SK-N-SH treated with all-trans-retinoic acid at 6 μM for 48 hours (cell line): ENCODE data around the gene MAGI3.

Experiments
- ARNTL ChIP-seq: fragments of 450-650 bp; formaldehyde crosslinking; IDR thresholded peaks from 2 replicates; pipeline ENCODE4 v1.5.0; 2020; ENCODE audit warnings: low read depth, mild to moderate bottlenecking, moderate library complexity, borderline replicate concordance
- CSDC2 ChIP-seq: fragments of 250-450 bp; sonication (Bioruptor Pico); IDR thresholded peaks from 2 replicates; pipeline ENCODE4 v1.5.0; 2020; ENCODE audit warnings: mild to moderate bottlenecking, moderate library complexity
- ESRRG ChIP-seq: fragments of 250-450 bp; sonication (Bioruptor Pico); IDR thresholded peaks from 2 replicates; pipeline ENCODE4 v1.6.1; 2021; ENCODE audit warnings: mild to moderate bottlenecking
- GLIS3 ChIP-seq: fragments of 250-450 bp; sonication (Bioruptor Pico); IDR thresholded peaks from 2 replicates; pipeline ENCODE4 v1.5.0; 2020; ENCODE audit warnings: mild to moderate bottlenecking, moderate library complexity
- ISL1 ChIP-seq: fragments of 250-450 bp; sonication (Bioruptor Pico); IDR thresholded peaks from 2 replicates; pipeline ENCODE4 v2.1.2; 2022; ENCODE audit warnings: mild to moderate bottlenecking, moderate library complexity
- PPARA ChIP-seq: fragments of 250-450 bp; sonication (Bioruptor Pico); IDR thresholded peaks from 2 replicates; pipeline ENCODE4 v1.5.0; 2020; ENCODE audit warnings: mild to moderate bottlenecking, borderline replicate concordance
- RARB ChIP-seq: fragments of 250-450 bp; sonication (Bioruptor Pico); IDR thresholded peaks from 2 replicates; pipeline ENCODE4 v1.8.0; 2021; ENCODE audit warnings: mild to moderate bottlenecking, moderate library complexity
- SNAI2 ChIP-seq: fragments of 250-450 bp; sonication (Bioruptor Pico); IDR thresholded peaks from 2 replicates; pipeline ENCODE4 v1.5.0; 2020; ENCODE audit warnings: mild to moderate bottlenecking, moderate library complexity
- TOX ChIP-seq: fragments of 250-450 bp; sonication (Bioruptor Pico); IDR thresholded peaks from 2 replicates; pipeline ENCODE4 v1.8.0; 2021; ENCODE audit warnings: mild to moderate bottlenecking, moderate library complexity, borderline replicate concordance
- ZFP3 ChIP-seq: fragments of 250-450 bp; sonication (Bioruptor Pico); IDR thresholded peaks from 2 replicates; pipeline ENCODE4 v1.5.0; 2020; ENCODE audit warnings: mild to moderate bottlenecking, moderate library complexity
- ZNF70 ChIP-seq: fragments of 450-650 bp; formaldehyde crosslinking; IDR thresholded peaks from 2 replicates; pipeline ENCODE4 v1.5.0; 2020; ENCODE audit warnings: mild to moderate bottlenecking, moderate library complexity
- ZNF8 ChIP-seq: fragments of 450-650 bp; formaldehyde crosslinking; IDR thresholded peaks from 2 replicates; pipeline ENCODE4 v1.5.0; 2020; ENCODE audit warnings: mild to moderate bottlenecking, moderate library complexity
- TF ChIP-seq, protein P1 (sequence below): fragments of 250-450 bp; sonication (Bioruptor Pico); IDR thresholded peaks from 2 replicates; pipeline ENCODE4 v1.5.1; 2020; ENCODE audit warnings: low read depth, mild to moderate bottlenecking, moderate library complexity
- TF ChIP-seq, protein P2 (sequence below): fragments of 250-450 bp; sonication (Bioruptor Pico); IDR thresholded peaks from 2 replicates; pipeline ENCODE4 v1.5.0; 2020; ENCODE audit warnings: mild to moderate bottlenecking, moderate library complexity

DNA sequence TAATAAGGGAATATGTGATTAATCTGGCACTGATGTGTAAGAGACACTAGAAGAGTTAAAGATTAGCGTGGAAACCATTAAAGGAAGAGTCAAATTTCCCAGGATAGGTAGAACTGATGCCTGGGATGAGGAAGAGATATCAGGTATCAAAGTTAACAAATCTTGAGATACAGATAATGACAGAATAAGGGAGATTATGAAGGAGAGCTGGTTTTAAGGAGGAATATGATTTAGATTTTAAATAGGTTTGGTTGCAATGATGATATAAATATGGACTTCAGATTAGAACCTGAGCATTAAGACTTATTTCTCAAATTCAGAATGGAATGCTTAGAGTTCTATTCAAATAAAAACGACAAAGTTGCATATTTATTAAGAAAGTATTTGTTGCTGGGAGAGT is 26.2 kb downstream of the MAGI3 start:
- TF ChIP-seq RARB (CRISPR knock-in tag) (no peak), GLIS3 (no peak), ARNTL (CRISPR knock-in tag) (no peak), CSDC2 (CRISPR knock-in tag) (no peak), PPARA (CRISPR knock-in tag) (no peak), ESRRG (CRISPR knock-in tag) (no peak), ISL1 (CRISPR knock-in tag) (no peak), SNAI2 (CRISPR knock-in tag) (no peak), TOX (CRISPR knock-in tag) (no peak), ZNF70 (CRISPR knock-in tag) (no peak), ZFP3 (no peak), ZNF8 (CRISPR knock-in tag) (no peak)
- TF ChIP-seq, protein P1, sequence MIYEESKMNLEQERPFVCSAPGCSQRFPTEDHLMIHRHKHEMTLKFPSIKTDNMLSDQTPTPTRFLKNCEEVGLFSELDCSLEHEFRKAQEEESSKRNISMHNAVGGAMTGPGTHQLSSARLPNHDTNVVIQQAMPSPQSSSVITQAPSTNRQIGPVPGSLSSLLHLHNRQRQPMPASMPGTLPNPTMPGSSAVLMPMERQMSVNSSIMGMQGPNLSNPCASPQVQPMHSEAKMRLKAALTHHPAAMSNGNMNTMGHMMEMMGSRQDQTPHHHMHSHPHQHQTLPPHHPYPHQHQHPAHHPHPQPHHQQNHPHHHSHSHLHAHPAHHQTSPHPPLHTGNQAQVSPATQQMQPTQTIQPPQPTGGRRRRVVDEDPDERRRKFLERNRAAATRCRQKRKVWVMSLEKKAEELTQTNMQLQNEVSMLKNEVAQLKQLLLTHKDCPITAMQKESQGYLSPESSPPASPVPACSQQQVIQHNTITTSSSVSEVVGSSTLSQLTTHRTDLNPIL (CRISPR knock-in tag), result no peak
- TF ChIP-seq, protein P2, sequence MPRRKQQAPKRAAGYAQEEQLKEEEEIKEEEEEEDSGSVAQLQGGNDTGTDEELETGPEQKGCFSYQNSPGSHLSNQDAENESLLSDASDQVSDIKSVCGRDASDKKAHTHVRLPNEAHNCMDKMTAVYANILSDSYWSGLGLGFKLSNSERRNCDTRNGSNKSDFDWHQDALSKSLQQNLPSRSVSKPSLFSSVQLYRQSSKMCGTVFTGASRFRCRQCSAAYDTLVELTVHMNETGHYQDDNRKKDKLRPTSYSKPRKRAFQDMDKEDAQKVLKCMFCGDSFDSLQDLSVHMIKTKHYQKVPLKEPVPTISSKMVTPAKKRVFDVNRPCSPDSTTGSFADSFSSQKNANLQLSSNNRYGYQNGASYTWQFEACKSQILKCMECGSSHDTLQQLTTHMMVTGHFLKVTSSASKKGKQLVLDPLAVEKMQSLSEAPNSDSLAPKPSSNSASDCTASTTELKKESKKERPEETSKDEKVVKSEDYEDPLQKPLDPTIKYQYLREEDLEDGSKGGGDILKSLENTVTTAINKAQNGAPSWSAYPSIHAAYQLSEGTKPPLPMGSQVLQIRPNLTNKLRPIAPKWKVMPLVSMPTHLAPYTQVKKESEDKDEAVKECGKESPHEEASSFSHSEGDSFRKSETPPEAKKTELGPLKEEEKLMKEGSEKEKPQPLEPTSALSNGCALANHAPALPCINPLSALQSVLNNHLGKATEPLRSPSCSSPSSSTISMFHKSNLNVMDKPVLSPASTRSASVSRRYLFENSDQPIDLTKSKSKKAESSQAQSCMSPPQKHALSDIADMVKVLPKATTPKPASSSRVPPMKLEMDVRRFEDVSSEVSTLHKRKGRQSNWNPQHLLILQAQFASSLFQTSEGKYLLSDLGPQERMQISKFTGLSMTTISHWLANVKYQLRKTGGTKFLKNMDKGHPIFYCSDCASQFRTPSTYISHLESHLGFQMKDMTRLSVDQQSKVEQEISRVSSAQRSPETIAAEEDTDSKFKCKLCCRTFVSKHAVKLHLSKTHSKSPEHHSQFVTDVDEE (CRISPR knock-in tag), result no peak
